HUES48 (cell line): Measurements from ENCODE around the gene SLC26A2.

ENCODE experiments used
- H3K27ac ChIP-seq: one replicate; pipeline ENCODE4 v1.7.0; 2013; ENCODE audit warnings: low read depth, low read length, inconsistent platforms
- H3K27me3 ChIP-seq: 2 replicates; pipeline ENCODE4 v1.6.1; 2013; ENCODE audit warnings: mild to moderate bottlenecking, low read length; ENCODE audit not compliant: control insufficient read depth, insufficient read depth
- H3K36me3 ChIP-seq: 2 replicates; pipeline ENCODE4 v1.6.1; 2013; ENCODE audit warnings: low read length; ENCODE audit not compliant: control insufficient read depth, insufficient read depth
- H3K4me1 ChIP-seq: 2 replicates; pipeline ENCODE4 v1.6.1; 2013; ENCODE audit warnings: mild to moderate bottlenecking, low read length; ENCODE audit not compliant: control insufficient read depth, insufficient read depth
- H3K4me3 ChIP-seq: 2 replicates; pipeline ENCODE4 v1.5.1; 2013; ENCODE audit warnings: mild to moderate bottlenecking, low read depth, low read length
- H3K9ac ChIP-seq: 2 replicates; pipeline ENCODE4 v1.6.1; 2013; ENCODE audit warnings: mild to moderate bottlenecking, low read depth, low read length, moderate library complexity
- H3K9me3 ChIP-seq: 2 replicates; pipeline ENCODE4 v1.6.1; 2013; ENCODE audit warnings: low read length; ENCODE audit not compliant: control insufficient read depth, insufficient read depth

The SLC26A2 gene

DNA sequence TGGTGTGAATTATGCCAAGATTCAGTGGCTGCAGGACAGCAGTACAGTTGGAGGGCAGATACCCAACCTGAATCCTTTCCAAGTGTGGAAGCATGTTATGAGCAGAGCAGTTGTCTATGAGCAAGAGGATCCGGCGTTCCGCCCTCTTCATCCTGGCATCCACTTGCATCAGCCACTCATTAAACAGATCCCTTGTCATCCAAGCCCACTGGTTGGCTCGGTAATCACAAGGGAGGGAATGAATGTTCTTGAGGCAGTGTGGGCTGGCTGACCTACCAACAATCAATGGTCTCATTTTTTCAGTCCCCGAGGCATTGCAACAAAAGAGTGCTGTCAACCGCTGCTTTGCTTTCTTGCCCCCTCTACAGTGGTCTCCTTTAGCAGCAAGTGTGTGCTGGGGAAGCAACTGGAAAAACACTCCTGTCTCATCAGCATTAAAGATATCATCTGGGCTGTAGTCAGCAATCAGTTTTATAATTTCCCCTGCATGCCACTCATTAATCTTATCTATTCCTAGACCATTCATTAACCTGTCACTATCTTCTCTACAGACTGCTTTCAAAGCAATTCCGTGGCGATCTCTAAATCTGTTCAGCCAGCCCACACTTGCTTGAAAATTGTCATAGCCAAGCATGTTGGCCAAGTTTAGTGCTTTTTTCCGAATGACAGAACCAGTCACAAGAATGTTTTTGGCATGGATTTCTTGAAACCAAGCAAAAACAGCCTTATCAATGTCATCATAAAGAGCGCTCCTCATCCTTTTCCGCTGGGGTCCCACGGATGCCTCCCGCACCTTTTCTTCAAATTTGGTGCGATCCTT is 35.0 kb downstream of the SLC26A2 start:
- Histone ChIP-seq H3K4me1 (peaks cover 10% of the 10 kb centered on the region; the same call in 1 of the 2 replicates), H3K36me3 (peaks cover 13% of the 10 kb centered on the region), H3K9me3 (no peaks in the 10 kb centered on the region), H3K9ac (no peak overlapping the region), H3K27ac (no peak overlapping the region), H3K27me3 (no peaks in the 10 kb centered on the region), H3K4me3 (no peak overlapping the region)

DNA sequence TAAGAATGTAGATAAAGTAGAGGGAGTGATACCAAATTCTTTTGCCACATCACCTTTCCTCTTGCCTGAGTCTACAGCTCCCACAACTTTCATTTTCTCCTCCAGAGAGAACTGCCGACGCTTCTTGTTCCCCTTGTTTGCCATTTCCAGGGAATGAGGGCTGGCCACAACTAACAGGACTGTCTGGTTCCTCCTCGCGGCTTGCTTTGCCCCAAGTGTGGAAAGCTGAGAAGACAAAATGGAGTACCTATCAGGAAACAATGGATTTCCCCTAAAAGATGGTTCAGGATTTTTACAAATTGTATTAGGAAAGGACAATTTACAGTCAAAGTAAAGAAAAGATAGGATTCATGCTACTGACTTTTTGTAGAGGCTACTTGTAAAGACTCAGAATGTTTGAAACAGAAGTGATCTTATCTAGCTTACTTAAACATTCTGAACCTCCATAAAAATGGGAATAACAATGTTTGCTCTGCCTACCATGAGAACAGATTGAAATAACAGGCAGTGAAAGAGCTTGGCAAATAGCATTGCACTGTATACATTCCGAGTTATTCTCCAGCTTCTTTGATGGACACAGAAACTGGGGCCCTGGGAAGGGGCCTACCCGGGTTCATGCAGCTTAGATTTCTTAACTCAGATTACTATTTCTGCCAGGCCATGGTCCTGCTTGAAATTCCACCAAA is 35.8 kb downstream of the SLC26A2 start:
- Histone ChIP-seq H3K27me3 (no peaks in the 10 kb centered on the region), H3K9ac (no peak overlapping the region), H3K27ac (no peak overlapping the region), H3K36me3 (peaks cover 13% of the 10 kb centered on the region), H3K4me3 (no peak overlapping the region), H3K9me3 (no peaks in the 10 kb centered on the region), H3K4me1 (peaks cover 11% of the 10 kb centered on the region)

DNA sequence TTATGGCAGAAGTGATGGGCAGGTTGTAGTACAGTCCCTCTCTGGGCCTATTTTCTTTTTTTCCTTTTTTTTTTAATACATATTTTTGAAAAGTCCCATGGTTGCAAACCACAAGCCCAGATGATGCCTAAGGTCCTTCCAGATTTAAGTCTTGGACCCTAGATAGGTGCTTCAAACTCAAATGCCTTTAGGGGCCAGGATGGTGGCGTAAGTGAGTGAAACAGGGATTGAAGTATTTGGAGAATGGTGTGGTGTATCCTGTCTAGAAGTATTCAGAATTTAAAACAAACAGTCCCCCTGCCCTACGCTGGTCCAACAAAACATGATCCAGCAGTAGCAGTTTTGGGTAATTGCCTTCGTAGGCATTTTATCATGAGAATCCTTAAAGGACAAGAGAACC is 37.7 kb downstream of the SLC26A2 start:
- Histone ChIP-seq H3K4me3 (no peak overlapping the region), H3K9me3 (no peaks in the 10 kb centered on the region), H3K9ac (no peak overlapping the region), H3K36me3 (peaks cover 13% of the 10 kb centered on the region), H3K27me3 (no peaks in the 10 kb centered on the region), H3K4me1 (peaks cover 16% of the 10 kb centered on the region), H3K27ac (no peak overlapping the region)

DNA sequence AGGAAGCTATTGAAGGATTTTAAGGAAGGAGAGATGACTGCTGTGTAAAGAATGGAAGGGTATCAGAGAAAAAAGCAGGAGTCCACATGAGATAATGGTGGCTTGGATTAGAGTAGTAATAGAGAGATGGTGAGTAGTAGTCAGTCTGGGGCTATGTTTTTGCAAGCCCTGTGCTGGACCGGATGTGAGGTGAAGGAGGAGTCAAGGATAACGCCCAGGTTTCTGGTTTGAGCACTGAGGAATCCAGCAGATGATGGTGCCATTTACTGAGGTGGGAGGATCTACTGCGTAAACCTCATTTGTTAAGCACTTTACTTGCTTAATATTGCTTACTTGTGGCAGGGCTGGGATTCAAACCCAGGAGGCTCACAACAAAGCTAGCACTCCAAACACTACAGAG is 38.8 kb downstream of the SLC26A2 start:
- Histone ChIP-seq H3K9me3 (no peaks in the 10 kb centered on the region), H3K27ac (no peak overlapping the region), H3K4me3 (peak overlapping the region; percentile 85), H3K27me3 (no peaks in the 10 kb centered on the region), H3K36me3 (peaks cover 19% of the 10 kb centered on the region), H3K9ac (no peak overlapping the region), H3K4me1 (peaks cover 16% of the 10 kb centered on the region)

DNA sequence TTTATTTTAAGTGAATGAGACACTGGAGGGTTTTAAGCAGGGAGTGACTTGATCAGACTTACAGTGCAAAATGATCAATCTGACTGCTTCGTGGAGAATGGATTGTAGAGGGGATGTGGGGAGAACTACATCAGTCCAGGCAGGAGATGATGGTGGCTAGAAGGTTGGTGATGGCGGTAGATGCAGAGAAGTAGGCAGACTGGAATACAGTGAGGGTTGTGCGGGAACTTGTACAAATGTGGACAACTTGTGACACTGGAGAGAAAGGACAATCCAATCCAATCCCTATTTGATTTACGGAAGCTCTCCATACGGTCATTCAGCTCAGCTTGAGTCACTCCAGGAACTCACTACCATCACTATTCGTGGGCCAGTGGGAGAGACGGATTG is 39.3 kb downstream of the SLC26A2 start:
- Histone ChIP-seq H3K9me3 (no peaks in the 10 kb centered on the region), H3K4me1 (peaks cover 16% of the 10 kb centered on the region), H3K36me3 (peaks cover 22% of the 10 kb centered on the region), H3K27ac (peak overlapping the region; percentile 91), H3K9ac (peak overlapping the region; percentile 93), H3K27me3 (no peaks in the 10 kb centered on the region), H3K4me3 (peak overlapping the region; percentile 85)

DNA sequence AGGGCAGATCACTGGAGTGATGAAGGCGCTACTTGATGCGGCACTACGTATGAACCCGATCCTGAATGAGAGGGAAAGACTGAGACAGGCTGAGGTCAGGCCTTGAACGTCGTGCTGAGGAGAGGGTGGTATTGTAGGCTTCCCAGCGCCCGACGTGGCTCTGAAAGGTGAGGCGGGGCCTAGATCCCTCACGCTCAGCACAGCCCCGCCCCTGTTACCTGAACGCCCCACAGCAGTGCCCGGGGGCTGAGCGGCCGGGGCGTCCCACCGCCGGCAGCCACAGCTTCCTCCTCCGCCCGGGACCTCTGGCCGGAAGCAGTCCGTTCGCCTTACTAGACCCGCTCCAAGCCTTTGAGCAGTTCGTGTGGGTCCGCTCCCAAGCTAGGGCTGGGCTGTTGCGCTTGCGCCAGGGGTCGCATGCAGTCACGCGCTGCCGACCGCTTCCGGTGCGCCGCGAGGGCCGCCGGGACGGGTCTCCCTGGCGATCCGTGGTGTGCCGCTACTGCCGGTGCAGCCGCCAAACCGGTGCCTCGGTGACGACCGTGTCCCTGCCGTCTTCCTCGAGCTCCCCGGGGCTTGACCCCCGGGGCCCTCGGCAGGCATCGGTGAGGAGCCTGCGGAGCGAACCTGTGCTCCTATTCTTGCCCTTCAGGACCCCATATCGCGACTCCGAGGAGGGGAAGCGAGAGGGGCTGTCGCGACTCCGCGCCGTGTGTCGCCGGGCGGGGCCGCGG is 39.9 kb downstream of the SLC26A2 start, which contains the start of the genes HMGXB3 and TIGD6:
TSS of gene HMGXB3 (plus strand) at position 484 of the 734 bp plus-strand sequence. CDS start 4,114 bp downstream, outside the sequence.
TSS of gene TIGD6 (minus strand) at position 399 of the 734 bp plus-strand sequence. CDS start 4,306 bp downstream, outside the sequence.
- peaks cover 21% of the 10 kb centered on the region for H3K36me3 ChIP-seq
- peak within 1 kb of the TSS; percentile 85 for H3K4me3 ChIP-seq
- H3K27ac ChIP-seq: peak within 1 kb of the TSS; percentile 91
- peak within 1 kb of the TSS; percentile 93 for H3K9ac ChIP-seq
- H3K4me1 ChIP-seq: peaks cover 16% of the 10 kb centered on the region
- H3K9me3 ChIP-seq: no peaks in the 10 kb centered on the region
- H3K27me3 ChIP-seq: no peaks in the 10 kb centered on the region

DNA sequence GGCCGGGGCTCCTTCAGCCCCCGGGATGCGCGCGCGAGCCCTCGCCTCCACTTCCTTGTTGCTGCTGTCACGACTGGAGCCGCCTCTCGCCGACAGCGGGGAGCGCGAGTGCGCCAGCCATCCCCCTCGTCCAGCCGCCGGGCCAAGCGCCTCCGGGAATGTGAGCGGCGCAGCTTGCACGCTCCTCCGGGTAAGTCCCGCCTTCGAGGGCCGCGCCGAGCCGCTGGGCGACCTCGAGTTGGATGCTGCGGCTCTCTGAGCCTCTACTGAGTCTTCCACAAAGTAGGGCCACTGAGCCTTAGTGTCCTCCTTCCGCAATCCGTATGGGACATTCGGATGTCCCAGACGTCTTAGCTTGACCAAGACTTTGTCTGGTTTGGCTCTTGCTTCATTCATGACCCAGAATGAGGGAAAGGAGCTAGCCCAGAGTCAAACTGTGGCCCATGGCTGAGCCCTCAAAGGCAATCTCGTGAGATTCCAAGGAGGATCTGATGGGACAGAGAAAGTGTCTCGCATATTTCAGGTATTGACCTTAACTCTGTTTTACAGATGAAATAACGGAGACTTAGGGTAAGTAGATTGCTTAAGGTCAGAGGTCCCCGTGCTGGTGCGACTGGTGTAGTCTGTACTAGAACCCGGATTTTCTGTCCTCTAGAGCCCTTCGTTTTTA is 40.6 kb downstream of the SLC26A2 start:
- peak overlapping the region; percentile 85 for H3K4me3 ChIP-seq
- H3K36me3 ChIP-seq: peaks cover 22% of the 10 kb centered on the region
- H3K27ac ChIP-seq: peak overlapping the region; percentile 91
- H3K4me1 ChIP-seq: peaks cover 16% of the 10 kb centered on the region
- H3K27me3 ChIP-seq: no peaks in the 10 kb centered on the region
- H3K9me3 ChIP-seq: no peaks in the 10 kb centered on the region
- peak overlapping the region; percentile 93 for H3K9ac ChIP-seq

DNA sequence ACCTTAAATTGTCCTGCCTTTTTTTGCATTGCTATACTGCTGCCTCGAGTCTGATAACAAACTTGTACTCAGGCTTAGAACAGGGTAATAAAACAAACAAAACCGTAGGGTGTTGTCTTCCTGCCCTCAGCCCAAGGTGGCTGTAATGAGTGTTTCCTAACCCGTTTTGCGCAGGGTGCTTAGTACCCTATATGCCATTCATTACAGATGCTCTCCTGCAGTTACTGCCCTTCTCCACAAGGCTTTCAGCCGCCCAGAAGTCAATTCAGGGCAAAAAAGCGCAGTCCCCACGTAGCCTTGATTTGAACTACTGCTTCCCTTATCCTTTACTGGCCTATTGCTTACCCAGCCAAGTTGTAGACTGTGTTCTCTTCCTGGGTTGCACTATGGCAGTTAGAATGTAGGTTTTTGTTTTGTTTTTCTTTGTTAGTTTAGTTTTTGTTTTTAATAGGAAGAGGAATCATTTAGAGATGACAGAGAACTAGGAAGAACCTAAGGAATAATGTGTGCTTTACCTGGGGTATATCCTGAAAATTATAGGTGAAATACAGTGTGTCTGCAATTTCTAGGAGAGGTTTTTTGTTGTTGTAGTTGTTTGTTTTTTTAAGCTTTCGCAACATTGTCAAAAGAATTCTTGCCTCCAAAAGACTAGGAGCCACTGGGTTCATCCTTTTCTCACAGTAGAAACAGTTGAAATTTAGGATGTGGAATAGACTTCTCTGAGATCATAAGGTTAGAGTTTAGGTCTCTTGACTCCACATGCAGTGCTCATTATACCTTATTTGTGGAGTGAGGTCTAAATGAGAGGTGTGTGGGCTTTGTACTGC is 41.3 kb downstream of the SLC26A2 start:
- H3K4me3 ChIP-seq: peak overlapping the region; percentile 85
- H3K36me3 ChIP-seq: peaks cover 30% of the 10 kb centered on the region
- no peak overlapping the region for H3K27ac ChIP-seq
- H3K4me1 ChIP-seq: peaks cover 16% of the 10 kb centered on the region
- no peaks in the 10 kb centered on the region for H3K27me3 ChIP-seq
- no peaks in the 10 kb centered on the region for H3K9me3 ChIP-seq
- no peak overlapping the region for H3K9ac ChIP-seq

DNA sequence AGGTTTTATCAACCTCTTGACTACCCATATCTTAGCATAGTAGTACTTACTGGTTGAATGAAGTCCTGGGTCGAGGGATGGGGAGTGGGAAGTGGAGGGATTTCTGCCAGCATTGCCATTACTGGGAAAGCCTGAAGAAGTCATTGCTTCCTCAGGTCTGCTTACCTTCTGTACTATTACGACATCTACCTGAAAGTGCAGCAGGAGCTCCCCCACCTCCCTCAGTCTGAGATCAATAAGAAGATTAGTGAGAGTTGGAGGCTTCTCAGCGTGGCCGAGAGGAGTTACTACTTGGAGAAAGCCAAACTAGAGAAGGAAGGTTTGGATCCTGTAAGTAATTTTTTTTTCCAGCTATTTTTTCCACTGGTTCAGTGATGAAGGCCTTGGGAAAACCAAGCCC is 45.8 kb downstream of the SLC26A2 start:
- H3K9me3 ChIP-seq: no peaks in the 10 kb centered on the region
- H3K36me3 ChIP-seq: peaks cover 71% of the 10 kb centered on the region
- H3K27ac ChIP-seq: no peak overlapping the region
- no peak overlapping the region for H3K4me3 ChIP-seq
- no peak overlapping the region for H3K9ac ChIP-seq
- H3K4me1 ChIP-seq: peaks cover 6% of the 10 kb centered on the region; the same call in 1 of the 2 replicates
- no peaks in the 10 kb centered on the region for H3K27me3 ChIP-seq

DNA sequence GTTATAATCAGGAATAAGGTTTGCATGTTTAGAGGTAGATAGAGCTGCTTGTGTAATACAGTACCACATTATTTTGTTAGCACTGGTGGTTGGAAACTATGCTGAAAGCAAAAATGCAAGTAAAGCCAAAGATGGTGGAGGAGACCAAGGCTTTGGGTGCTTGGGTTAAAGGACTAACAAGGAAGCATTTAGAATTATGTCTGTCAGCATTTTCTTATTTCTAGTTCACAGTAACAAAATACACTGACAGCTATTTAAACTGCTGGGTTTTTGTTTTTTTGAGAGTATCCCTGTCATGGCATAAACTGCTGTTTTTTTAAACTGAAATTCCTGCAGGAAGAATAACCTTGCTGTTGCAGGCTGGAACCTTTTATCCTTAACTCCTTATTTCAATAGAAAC is 46.5 kb downstream of the SLC26A2 start:
- no peak overlapping the region for H3K9ac ChIP-seq
- no peaks in the 10 kb centered on the region for H3K9me3 ChIP-seq
- H3K27ac ChIP-seq: no peak overlapping the region
- peaks cover 76% of the 10 kb centered on the region for H3K36me3 ChIP-seq
- H3K4me3 ChIP-seq: no peak overlapping the region
- H3K4me1 ChIP-seq: peaks cover under 1% of the 10 kb centered on the region; the same call in 1 of the 2 replicates
- H3K27me3 ChIP-seq: no peaks in the 10 kb centered on the region
